SK-N-SH (cell line): ENCODE data around the gene ARHGEF12. TPM values are rescaled to one million over a fixed set of nuclear protein-coding genes. Genes with fewer than 3 reads are reported as not detected.
A peak's percentile ranks its signal among the peaks of the same experiment; 100 is the strongest.

Source experiments
- CTCF ChIA-PET: fragments of 300-600, 350-600 bp; formaldehyde crosslinking; extraction: SDS; loops from one replicate; lab custom pipeline; 2021; lab: Yijun Ruan, JAX
- POLR2A ChIA-PET: fragments of 350-600 bp; sonication (Branson Sonifier 250); formaldehyde crosslinking; extraction: SDS; loops from one replicate; lab custom pipeline; 2020; ENCODE audit warnings: antibody characterized with exemption, inconsistent platforms; lab: Yijun Ruan, JAX
- DNase-seq: peaks from one replicate; pipeline ENCODE4 v3.0.0; 2012
- H2AFZ ChIP-seq: fragments of 200-600 bp; sonication (generic); 2 replicates; pipeline ENCODE4 v1.8.1; 2016; ENCODE audit warnings: antibody characterized with exemption, mild to moderate bottlenecking, low read depth
- H3F3A ChIP-seq: fragments of 200-600 bp; sonication (generic); replicated peaks from 2 replicates; pipeline ENCODE3; 2016; ENCODE audit warnings: antibody characterized with exemption, mild to moderate bottlenecking; ENCODE audit not compliant: insufficient read depth
- H3K27ac ChIP-seq, 2 experiments: fragments of 200-500 bp in 1 of 2; fragments of 200-600 bp in 1 of 2; sonication (Bioruptor generic) in 1 of 2; sonication (generic), shearing (Covaris generic) in 1 of 2; 2 replicates each; pipeline versions ENCODE4 v1.5.1 to v1.6.1; 2014 to 2016; ENCODE audit warnings: low read depth in 2 of 2, inconsistent platforms in 1 of 2, low read length in 1 of 2, mild to moderate bottlenecking in 1 of 2, mixed read lengths in 1 of 2
- H3K27me3 ChIP-seq: fragments of 200-600 bp; sonication (generic), shearing (Covaris generic); 2 replicates; pipeline ENCODE4 v1.6.1; 2016; ENCODE audit warnings: mixed run types; ENCODE audit not compliant: insufficient read depth
- H3K36me3 ChIP-seq, 2 experiments: fragments of 200-500 bp in 1 of 2; fragments of 200-600 bp in 1 of 2; sonication (Bioruptor generic) in 1 of 2; sonication (generic) in 1 of 2; replicated peaks in 1 of 2; 2 replicates each; pipeline versions ENCODE3 to v1.5.1; 2014 to 2016; ENCODE audit warnings: low read length in 1 of 2, mild to moderate bottlenecking in 1 of 2; ENCODE audit not compliant: insufficient read depth in 2 of 2, control insufficient read depth in 1 of 2
- H3K4me1 ChIP-seq, 2 experiments: fragments of 200-500 bp in 1 of 2; fragments of 200-600 bp in 1 of 2; sonication (Bioruptor generic) in 1 of 2; sonication (generic), shearing (Covaris generic) in 1 of 2; 2 replicates each; pipeline versions ENCODE4 v1.5.1 to v1.6.1; 2014 to 2016; ENCODE audit warnings: low read depth in 1 of 2, low read length in 1 of 2, mixed run types in 1 of 2; ENCODE audit not compliant: insufficient read depth in 2 of 2, control insufficient read depth in 1 of 2
- H3K4me2 ChIP-seq: fragments of 200-600 bp; sonication (generic), shearing (Covaris generic); 2 replicates; pipeline ENCODE4 v1.6.1; 2017; ENCODE audit warnings: mixed run types
- H3K4me3 ChIP-seq, 2 experiments: fragments of 200-500 bp in 1 of 2; fragments of 200-600 bp in 1 of 2; sonication (Bioruptor generic) in 1 of 2; sonication (generic), shearing (Covaris generic) in 1 of 2; 2 replicates each; pipeline versions ENCODE4 v1.5.1 to v1.8.1; 2014 to 2016; ENCODE audit warnings: low read depth in 2 of 2, inconsistent platforms in 1 of 2, low read length in 1 of 2, mild to moderate bottlenecking in 1 of 2, mixed read lengths in 1 of 2, moderate library complexity in 1 of 2
- H3K79me2 ChIP-seq: fragments of 200-600 bp; sonication (generic); 2 replicates; pipeline ENCODE4 v1.8.1; 2017; ENCODE audit warnings: mild to moderate bottlenecking; ENCODE audit not compliant: insufficient read depth
- H3K9ac ChIP-seq: fragments of 200-600 bp; sonication (generic); 2 replicates; pipeline ENCODE4 v1.6.1; 2017; ENCODE audit warnings: mixed run types
- H3K9me2 ChIP-seq: fragments of 200-600 bp; sonication (generic); 2 replicates; pipeline ENCODE4 v1.6.1; 2017; ENCODE audit warnings: mixed run types
- H3K9me3 ChIP-seq: fragments of 200-600 bp; sonication (generic); 2 replicates; pipeline ENCODE4 v1.6.1; 2017; ENCODE audit warnings: mixed run types, mild to moderate bottlenecking, moderate library complexity
- H4K20me1 ChIP-seq: fragments of 200-600 bp; sonication (generic); 2 replicates; pipeline ENCODE4 v1.6.1; 2017; ENCODE audit warnings: mild to moderate bottlenecking, mixed run types; ENCODE audit not compliant: insufficient read depth
- ELF1 ChIP-seq: IDR thresholded peaks from 2 replicates; pipeline ENCODE4 v1.4.0; 2012
- EP300 ChIP-seq, 2 experiments: IDR thresholded peaks; 2 replicates each; pipeline versions ENCODE4 v1.4.0 to v1.6.1; 2012; ENCODE audit warnings: borderline replicate concordance in 1 of 2, low read depth in 1 of 2, low read length in 1 of 2
- FOSL2 ChIP-seq: IDR thresholded peaks from 2 replicates; pipeline ENCODE4 v1.4.0; 2012; ENCODE audit warnings: low read depth, mild to moderate bottlenecking, moderate library complexity, borderline replicate concordance
- FOXJ3 ChIP-seq: sonication (generic); formaldehyde crosslinking; IDR thresholded peaks from 2 replicates; pipeline ENCODE4 v1.5.1; 2020; ENCODE audit warnings: mild to moderate bottlenecking, missing genetic modification reagents
- GABPA ChIP-seq: IDR thresholded peaks from 2 replicates; pipeline ENCODE4 v1.4.0; 2012; ENCODE audit warnings: low read depth, mild to moderate bottlenecking
- JUND ChIP-seq: IDR thresholded peaks from 2 replicates; pipeline ENCODE4 v1.4.0; 2012
- MEF2A ChIP-seq: IDR thresholded peaks from 2 replicates; pipeline ENCODE4 v1.4.0; 2012; ENCODE audit warnings: low read depth, borderline replicate concordance
- MXI1 ChIP-seq: IDR thresholded peaks from 2 replicates; pipeline ENCODE4 v1.6.1; 2012; ENCODE audit warnings: mild to moderate bottlenecking, low read depth, low read length, improper control_type of control experiment
- NFIC ChIP-seq: IDR thresholded peaks from 2 replicates; pipeline ENCODE4 v1.4.0; 2012; ENCODE audit warnings: borderline replicate concordance
- POLR2AphosphoS5 ChIP-seq: IDR thresholded peaks from 2 replicates; pipeline ENCODE4 v1.6.1; 2012; ENCODE audit warnings: low read depth, low read length
- RAD21 ChIP-seq: IDR thresholded peaks from 2 replicates; pipeline ENCODE4 v1.6.1; 2012; ENCODE audit warnings: mild to moderate bottlenecking, low read length
- RCOR1 ChIP-seq: fragments of 150-350 bp; IDR thresholded peaks from 2 replicates; pipeline ENCODE4 v1.6.1; 2017; ENCODE audit warnings: antibody characterized with exemption, low read length
- RFX5 ChIP-seq: IDR thresholded peaks from 2 replicates; pipeline ENCODE4 v1.6.1; 2012; ENCODE audit warnings: mild to moderate bottlenecking, improper control_type of control experiment, low read length
- RXRA ChIP-seq: IDR thresholded peaks from 2 replicates; pipeline ENCODE4 v1.4.0; 2012; ENCODE audit warnings: low read depth, mild to moderate bottlenecking, borderline replicate concordance
- SMC3 ChIP-seq: IDR thresholded peaks from 2 replicates; pipeline ENCODE4 v1.6.1; 2012; ENCODE audit warnings: low read depth, low read length, improper control_type of control experiment
- TCF12 ChIP-seq: IDR thresholded peaks from 2 replicates; pipeline ENCODE4 v1.4.0; 2012
- TEAD4 ChIP-seq: IDR thresholded peaks from 2 replicates; pipeline ENCODE4 v1.4.0; 2012; ENCODE audit warnings: mild to moderate bottlenecking, borderline replicate concordance; ENCODE audit not compliant: insufficient read depth
- YY1 ChIP-seq: IDR thresholded peaks from 2 replicates; pipeline ENCODE4 v1.4.0; 2012; ENCODE audit warnings: low read depth, mild to moderate bottlenecking
- WGBS: methylation state at CpG from one replicate; pipeline ENCODE4 v1.1.6; 2017; ENCODE audit warnings: low lambda C conversion rate; 5-methylcytosine and 5-hydroxymethylcytosine counted together
- polyA plus RNA-seq, 3 experiments: library from polyadenylated mRNA; depleted of rRNA; stranded (reverse); fragments of >200 nt; gene quantifications; 2 replicates each; pipeline ENCODE4 v1.2.3, GENCODE V29; 2012
- TF ChIP-seq, protein P1 (sequence below): IDR thresholded peaks from 2 replicates; pipeline ENCODE4; 2012
- TF ChIP-seq, protein P2 (sequence below): fragments of 150-350 bp; IDR thresholded peaks from 2 replicates; pipeline ENCODE4 v1.6.1; 2017; ENCODE audit warnings: antibody characterized with exemption, low read length, low read depth, borderline replicate concordance
- TF ChIP-seq, protein P3 (sequence below): fragments of 200-600 bp; sonication (generic); IDR thresholded peaks from 2 replicates; pipeline ENCODE4 v1.6.1; 2017; ENCODE audit warnings: antibody characterized with exemption, mild to moderate bottlenecking, moderate library complexity
- TF ChIP-seq, protein P4 (sequence below): IDR thresholded peaks from 2 replicates; pipeline ENCODE4 v1.4.0; 2012; ENCODE audit warnings: low read depth
- TF ChIP-seq, protein P5 (sequence below): IDR thresholded peaks from 2 replicates; pipeline ENCODE4 v1.4.0; 2012; ENCODE audit warnings: low read depth, borderline replicate concordance
- TF ChIP-seq, protein P6 (sequence below): fragments of 150-350 bp; IDR thresholded peaks from 2 replicates; pipeline ENCODE4 v1.6.1; 2016; ENCODE audit warnings: mild to moderate bottlenecking, low read depth, low read length

ARHGEF12 gene
- polyA plus RNA-seq, 1 of the 3 experiments (the other 2 are of a cell fraction): 12.3 TPM

DNA sequence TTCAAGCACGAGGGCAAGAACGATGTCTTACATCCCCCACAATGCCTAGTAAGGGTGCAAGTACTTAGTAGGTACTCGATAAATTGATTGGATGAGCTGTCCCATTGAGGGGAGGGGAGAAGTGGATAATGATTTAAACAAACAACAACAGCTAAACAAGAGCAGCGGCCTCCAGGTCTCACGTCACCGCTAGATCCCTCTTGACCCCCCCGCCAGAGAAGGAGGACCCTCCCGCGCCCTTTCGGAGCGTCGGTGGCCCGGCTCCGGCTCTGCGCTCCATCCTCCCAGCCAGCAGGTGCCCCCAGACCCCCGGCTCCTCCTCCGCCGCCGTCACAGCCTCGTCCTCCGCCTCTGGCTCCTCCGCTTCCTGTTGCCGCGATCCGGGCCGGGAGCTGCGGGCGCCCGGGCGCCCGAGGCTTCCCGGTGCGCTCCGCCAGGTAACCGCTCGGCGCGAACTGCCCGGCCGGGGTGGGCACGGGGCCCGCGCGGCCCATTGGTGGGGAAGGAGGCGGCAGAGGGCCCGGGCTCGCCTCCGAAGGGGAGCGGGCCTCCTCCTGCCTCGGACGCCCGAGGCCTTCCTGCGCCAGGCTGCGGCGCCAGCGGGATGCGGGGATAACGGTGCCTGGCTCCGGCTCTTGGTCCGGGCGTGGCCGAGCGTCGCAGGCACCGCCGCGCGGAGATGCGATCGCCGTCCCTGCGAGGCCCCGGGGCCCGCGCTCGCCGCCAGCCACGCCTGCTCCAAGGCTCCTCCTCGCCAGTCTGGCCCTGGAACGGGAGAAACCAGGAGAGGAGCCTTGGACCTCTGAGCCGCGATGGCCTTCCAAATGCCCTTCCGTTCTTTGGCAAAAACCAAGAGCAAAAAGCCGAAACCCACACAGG, 11.0 kb upstream of the ARHGEF12 start, which contains the start of gene TLCD5:
Gene TLCD5 (plus strand): TSS at position 368 of the 879 bp plus-strand sequence. CDS start 2,143 bp downstream, outside the sequence.
- 6% methylated on average over 16 of the region's 84 CpGs for WGBS
- peaks cover 9 to 21% of the 10 kb centered on the region in 2 experiments for H3K4me1 ChIP-seq
- peak within 1 kb of the TSS; percentile 84 for H3K4me2 ChIP-seq
- H3K27ac ChIP-seq: peak within 1 kb of the TSS; percentile 85 to 88
- H3K36me3 ChIP-seq: peaks cover 6 to 9% of the 10 kb centered on the region in 2 experiments
- H3K9me2 ChIP-seq: no peaks in the 10 kb centered on the region
- peak; percentile 93 for DNase-seq
- no peaks in the 10 kb centered on the region for H4K20me1 ChIP-seq
- POLR2A ChIA-PET: interaction anchor here (0.8 kb wide), 1 partner anchor 90 kb away, joined by 3 read pairs; no protein-coding TSS in a partner anchor
- H3F3A ChIP-seq: peaks cover 10% of the 10 kb centered on the region
- H3K9me3 ChIP-seq: no peaks in the 10 kb centered on the region
- H3K9ac ChIP-seq: peak within 1 kb of the TSS; percentile 92
- peak within 1 kb of the TSS; percentile 78 to 83 for H3K4me3 ChIP-seq
- CTCF ChIA-PET: interaction anchor here (0.8 to 3.5 kb wide), 4 partner anchors 11 to 79 kb away, joined by 3 to 29 read pairs (median 5); partner anchors contain the start of gene ARHGEF12
- peak within 1 kb of the TSS; percentile 82 for H2AFZ ChIP-seq
- peaks cover 29% of the 10 kb centered on the region for H3K79me2 ChIP-seq
- H3K27me3 ChIP-seq: no peaks in the 10 kb centered on the region
- no peak for TF ChIP-seq MEF2A
- TF ChIP-seq, protein P1, sequence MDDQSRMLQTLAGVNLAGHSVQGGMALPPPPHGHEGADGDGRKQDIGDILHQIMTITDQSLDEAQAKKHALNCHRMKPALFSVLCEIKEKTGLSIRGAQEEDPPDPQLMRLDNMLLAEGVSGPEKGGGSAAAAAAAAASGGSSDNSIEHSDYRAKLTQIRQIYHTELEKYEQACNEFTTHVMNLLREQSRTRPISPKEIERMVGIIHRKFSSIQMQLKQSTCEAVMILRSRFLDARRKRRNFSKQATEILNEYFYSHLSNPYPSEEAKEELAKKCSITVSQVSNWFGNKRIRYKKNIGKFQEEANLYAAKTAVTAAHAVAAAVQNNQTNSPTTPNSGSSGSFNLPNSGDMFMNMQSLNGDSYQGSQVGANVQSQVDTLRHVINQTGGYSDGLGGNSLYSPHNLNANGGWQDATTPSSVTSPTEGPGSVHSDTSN: no peak
- TF ChIP-seq SMC3: peak; percentile 16; the same call in 1 of the 2 replicates
- TF ChIP-seq, protein P2, sequence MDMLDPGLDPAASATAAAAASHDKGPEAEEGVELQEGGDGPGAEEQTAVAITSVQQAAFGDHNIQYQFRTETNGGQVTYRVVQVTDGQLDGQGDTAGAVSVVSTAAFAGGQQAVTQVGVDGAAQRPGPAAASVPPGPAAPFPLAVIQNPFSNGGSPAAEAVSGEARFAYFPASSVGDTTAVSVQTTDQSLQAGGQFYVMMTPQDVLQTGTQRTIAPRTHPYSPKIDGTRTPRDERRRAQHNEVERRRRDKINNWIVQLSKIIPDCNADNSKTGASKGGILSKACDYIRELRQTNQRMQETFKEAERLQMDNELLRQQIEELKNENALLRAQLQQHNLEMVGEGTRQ: no peak
- TF ChIP-seq, protein P3, sequence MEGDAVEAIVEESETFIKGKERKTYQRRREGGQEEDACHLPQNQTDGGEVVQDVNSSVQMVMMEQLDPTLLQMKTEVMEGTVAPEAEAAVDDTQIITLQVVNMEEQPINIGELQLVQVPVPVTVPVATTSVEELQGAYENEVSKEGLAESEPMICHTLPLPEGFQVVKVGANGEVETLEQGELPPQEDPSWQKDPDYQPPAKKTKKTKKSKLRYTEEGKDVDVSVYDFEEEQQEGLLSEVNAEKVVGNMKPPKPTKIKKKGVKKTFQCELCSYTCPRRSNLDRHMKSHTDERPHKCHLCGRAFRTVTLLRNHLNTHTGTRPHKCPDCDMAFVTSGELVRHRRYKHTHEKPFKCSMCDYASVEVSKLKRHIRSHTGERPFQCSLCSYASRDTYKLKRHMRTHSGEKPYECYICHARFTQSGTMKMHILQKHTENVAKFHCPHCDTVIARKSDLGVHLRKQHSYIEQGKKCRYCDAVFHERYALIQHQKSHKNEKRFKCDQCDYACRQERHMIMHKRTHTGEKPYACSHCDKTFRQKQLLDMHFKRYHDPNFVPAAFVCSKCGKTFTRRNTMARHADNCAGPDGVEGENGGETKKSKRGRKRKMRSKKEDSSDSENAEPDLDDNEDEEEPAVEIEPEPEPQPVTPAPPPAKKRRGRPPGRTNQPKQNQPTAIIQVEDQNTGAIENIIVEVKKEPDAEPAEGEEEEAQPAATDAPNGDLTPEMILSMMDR: peak; percentile 34
- no peak for TF ChIP-seq RFX5
- TF ChIP-seq, protein P4, sequence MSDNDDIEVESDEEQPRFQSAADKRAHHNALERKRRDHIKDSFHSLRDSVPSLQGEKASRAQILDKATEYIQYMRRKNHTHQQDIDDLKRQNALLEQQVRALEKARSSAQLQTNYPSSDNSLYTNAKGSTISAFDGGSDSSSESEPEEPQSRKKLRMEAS: peak; percentile 59
- 0 out of 2 replicates have a peak, but pooled peaks have one; percentile 15 for TF ChIP-seq ELF1
- TF ChIP-seq TCF12: no peak
- TF ChIP-seq FOXJ3 (CRISPR knock-in tag): no peak
- TF ChIP-seq, protein P5, sequence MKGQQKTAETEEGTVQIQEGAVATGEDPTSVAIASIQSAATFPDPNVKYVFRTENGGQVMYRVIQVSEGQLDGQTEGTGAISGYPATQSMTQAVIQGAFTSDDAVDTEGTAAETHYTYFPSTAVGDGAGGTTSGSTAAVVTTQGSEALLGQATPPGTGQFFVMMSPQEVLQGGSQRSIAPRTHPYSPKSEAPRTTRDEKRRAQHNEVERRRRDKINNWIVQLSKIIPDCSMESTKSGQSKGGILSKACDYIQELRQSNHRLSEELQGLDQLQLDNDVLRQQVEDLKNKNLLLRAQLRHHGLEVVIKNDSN: no peak
- TF ChIP-seq, protein P6, sequence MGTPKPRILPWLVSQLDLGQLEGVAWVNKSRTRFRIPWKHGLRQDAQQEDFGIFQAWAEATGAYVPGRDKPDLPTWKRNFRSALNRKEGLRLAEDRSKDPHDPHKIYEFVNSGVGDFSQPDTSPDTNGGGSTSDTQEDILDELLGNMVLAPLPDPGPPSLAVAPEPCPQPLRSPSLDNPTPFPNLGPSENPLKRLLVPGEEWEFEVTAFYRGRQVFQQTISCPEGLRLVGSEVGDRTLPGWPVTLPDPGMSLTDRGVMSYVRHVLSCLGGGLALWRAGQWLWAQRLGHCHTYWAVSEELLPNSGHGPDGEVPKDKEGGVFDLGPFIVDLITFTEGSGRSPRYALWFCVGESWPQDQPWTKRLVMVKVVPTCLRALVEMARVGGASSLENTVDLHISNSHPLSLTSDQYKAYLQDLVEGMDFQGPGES: no peak
- TF ChIP-seq FOSL2: no peak
- TF ChIP-seq TEAD4: no peak
- TF ChIP-seq POLR2AphosphoS5: peak; percentile 72
- TF ChIP-seq RAD21: no peak
- no peak; the same call in 1 of the 2 replicates for TF ChIP-seq YY1
- TF ChIP-seq GABPA: peak; percentile 49; the same call in 1 of the 2 replicates
- no peak for TF ChIP-seq RCOR1
- no peak for TF ChIP-seq RXRA
- no peak for TF ChIP-seq NFIC
- no peak for TF ChIP-seq JUND
- no peak; the same call in 1 of the 2 replicates for TF ChIP-seq MXI1
- TF ChIP-seq EP300 (IDR thresholded peaks at IDR 0.05; ENCODE audit: borderline replicate concordance in 1 of 2, low read depth in 1 of 2, low read length in 1 of 2): peak in 1 of 2 experiments; percentile 17; a peak in 1 of 4 replicates
